Stimulated activated CD4-positive, alpha-beta T cell treated with anti-CD3 and anti-CD28 coated beads, Interleukin-1b, Interleukin-23, amount 100 ng/mL, for 48 hours (primary cell): ENCODE measurements around the gene NPAS2.

Experiments used
- DNase-seq: peaks from one replicate; pipeline ENCODE4 v3.0.0-alpha.2; 2020

Gene NPAS2

GRCh38 chr2:100856732-100857131, 36.8 kb downstream of the NPAS2 start:
- no peak for DNase-seq

DNA sequence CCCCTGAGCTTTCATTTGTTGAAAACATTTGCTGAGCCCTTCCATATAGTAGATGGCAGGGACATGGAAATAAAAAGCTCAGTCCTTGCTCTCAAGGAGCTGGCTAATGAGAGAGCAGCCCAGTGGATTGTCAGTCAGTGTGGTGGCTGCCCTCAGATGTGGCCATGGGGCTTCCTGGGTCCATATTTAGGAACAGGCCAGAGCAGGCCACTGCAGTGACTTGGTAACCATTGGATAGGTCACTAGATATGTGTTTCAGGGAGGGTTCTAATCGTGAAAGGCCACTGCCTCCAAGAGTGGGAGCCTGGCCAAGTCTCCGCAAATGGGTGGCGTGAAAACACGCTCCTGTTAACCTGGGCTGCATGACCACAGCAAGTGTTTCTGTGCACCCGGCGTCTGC, 37.4 kb downstream of the NPAS2 start:
- no peak for DNase-seq

- DNase-seq, result no peak
Observed at GRCh38 chr2:100857915-100858314, 38.0 kb downstream of the NPAS2 start.

DNA sequence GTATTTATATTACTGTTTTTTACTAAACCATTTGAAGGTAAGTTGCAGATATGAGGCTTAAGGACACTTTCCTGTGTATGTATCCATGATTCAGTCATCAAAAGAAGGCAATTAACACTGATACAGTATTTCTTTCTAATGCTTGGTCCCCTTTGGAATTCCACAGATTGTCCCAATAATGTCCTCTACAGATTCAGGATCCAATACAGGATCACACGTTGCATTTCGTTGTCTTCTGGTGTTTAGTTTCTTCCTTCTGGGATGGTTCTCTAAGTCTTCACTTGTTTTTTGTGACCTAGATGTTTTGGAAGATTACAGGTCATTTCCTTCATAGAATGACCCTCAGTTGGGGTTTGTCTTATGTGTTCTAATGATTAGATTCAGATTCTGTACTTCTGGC, 40.0 kb downstream of the NPAS2 start:
- DNase-seq, result no peak

DNA sequence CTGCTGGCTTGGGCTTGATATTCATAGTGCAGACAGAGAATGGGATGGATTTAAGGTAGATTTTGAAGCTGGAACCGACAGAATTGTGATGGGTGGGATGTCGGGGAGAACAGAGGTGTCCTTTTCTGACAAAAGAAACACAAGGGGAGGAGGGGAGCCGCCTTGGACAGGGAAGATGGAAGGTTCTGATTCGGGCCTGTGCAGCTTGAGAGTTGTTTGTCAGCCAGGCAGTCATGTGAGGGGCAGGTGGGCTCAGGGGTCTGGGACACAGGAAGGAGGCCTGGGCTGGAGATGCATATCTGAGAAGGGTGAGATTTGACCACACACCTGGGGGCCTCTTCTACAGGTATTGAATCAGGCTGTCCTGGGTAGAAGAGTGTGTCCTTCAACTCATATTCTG, 41.4 kb downstream of the NPAS2 start:
- no peak for DNase-seq

DNA sequence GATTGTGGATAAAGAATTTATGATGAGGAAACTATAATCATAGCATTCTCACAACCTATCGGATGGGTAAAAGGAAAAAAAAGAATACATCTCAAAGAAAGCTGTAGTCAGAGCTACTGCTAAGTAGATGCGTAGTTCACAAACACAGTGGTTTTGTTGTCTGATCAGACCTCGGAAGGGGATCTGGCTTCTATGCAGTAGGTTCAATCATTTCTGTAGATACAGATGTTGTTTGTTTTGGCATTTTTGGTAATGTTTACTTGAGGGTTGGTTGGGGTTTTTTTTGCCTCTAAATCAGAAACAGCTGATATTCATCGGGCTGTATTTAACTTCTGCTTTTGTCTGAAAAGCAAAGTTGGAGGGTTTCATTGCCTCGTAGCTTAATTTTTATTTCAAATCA, 42.1 kb downstream of the NPAS2 start:
- DNase-seq, result no peak

DNA sequence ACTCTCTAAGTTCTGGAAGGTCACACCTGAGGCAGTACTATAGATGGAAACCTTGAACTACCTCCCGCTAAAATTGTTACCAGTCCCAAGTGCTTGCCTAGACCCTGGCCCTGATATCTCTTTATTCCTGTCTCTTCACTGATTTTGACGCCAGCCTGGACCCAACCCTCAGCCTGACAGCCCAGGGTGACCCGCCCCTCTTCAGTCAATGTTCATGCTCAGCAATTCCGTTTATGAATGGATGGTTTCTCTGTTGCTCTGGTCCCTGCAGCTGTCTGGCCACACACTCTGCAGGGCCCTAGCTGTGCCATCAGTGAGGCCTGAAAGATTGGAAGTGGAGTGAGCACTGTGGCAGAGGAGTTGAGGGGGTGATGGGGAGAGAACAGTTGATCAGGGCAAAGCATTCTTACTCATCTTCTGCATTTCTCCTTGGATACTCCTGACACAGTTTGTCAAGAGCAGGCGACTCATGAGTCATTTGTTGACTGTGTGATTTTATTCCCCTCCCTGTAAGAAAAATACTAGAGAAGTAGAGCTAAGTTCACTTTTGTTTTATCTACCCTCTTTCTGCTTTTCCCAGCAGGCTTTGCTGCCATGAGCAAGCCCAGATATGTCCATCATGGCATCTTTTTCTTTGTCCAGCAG, 46.0 kb downstream of the NPAS2 start:
- DNase-seq, result no peak

DNA sequence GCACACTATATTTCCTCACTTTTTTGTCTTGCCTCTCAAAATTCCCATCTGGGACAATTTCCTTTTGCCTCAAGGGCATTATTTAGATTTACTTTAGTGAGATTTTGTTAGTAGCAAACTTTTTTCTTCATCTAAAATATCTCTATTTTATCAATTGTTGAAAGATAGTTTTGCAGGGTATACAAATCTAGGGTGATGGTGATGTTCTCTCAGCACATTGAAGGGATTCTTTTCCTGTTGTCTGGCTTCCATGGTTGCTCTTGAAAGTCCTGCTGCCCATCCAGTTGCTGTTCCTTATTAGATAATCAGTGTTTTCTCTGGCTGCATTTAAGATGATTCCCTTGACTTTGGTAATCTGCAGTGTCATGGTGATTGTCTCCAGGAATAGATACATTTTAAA, 48.1 kb downstream of the NPAS2 start:
- no peak for DNase-seq

DNA sequence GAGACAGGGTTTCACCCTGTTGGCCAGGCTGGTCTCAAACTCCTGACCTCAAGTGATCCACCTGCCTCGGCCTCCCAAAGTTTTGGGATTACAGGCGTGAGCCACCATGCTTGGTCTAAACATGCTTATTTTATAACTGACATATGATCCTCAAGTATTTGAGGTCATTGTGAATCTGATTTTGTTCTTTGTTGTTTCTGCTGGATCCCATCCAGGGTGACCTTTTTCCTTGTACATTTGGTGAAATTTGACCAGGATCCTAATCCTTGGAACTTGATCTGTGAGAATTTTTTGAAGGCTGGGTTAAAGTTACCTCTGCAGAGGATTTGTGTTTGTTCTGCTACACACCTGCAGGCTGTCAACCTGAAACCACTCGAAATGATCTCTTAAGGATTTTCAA, 49.2 kb downstream of the NPAS2 start:
- DNase-seq, result no peak

DNA sequence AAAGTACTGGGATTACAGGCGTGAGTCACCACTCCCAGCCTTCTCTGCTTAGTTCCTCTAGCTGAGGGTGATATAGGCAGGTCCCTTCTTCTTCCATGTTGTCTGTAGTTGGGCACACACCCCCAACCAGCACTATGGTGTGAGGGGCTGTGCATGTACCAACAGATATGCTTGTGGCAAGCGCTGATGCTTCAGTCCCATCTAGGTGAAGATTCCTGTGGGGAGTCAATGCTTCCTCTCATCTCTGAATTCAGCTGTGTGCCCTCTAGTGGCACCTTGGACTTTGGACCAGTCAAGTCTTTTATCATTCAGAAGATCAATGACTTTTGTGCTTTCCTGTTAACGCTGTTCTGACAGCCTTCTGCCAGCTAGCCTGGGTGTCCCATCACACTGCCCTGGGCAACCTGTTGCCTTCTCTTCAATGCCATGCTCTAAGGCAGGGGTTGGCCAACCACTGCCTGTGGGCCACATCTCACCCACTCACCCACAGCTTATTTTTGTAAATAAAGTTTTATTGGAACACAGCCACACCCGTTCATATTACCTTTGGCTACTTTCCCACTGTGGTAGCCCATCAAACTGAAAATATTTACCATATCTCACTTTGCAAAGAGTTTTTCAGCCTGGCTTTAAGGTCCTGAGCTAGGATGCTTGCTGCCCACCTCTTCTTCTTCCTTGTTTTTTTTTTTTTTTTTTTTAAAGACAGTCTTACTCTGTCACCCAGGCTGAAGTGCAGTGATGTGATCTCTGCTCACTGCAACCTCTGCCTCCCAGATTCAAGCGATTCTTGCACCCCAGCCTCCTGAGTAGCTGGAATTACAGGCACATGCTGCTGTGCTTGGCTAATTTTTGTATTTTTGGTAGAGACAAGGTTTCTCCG, 51.0 kb downstream of the NPAS2 start:
- no peak for DNase-seq

DNA sequence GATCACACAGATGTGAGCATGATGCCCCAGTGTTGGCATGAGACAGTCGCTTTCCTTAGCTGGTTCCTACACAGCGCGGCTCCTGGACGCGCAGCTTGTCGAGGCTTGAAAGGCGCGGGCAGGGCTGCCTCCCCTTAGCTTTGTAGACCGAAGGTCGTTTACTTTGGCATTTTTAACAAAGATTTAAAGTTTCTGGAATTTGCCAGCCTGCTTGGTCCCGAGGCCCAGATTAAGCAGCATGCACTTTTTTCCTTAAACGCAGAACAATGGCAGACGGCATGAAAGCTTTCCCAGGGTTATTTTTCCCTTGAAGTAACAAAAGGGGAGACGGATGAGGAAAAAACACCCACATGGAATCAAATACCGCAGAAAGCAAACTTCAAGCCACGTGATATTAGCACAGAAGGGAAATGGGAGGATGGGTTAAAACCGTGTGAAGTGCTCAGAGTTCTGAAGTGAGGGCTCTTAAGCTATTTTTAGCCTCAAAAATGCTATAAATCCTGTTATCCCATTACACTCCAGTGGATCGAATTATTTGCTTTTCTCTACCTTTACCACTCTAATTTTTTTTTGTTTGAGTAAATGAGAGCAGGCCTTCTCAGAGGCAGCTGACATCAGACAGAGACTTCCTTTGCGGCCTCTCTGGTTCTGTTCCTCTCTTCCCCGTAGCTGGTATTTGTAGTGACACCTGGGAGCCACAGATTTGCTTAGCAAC, 55.7 kb downstream of the NPAS2 start:
- no peak for DNase-seq

- DNase-seq, result peak; percentile 25
Observed at GRCh38 chr2:100876231-100876860, 56.4 kb downstream of the NPAS2 start.

DNA sequence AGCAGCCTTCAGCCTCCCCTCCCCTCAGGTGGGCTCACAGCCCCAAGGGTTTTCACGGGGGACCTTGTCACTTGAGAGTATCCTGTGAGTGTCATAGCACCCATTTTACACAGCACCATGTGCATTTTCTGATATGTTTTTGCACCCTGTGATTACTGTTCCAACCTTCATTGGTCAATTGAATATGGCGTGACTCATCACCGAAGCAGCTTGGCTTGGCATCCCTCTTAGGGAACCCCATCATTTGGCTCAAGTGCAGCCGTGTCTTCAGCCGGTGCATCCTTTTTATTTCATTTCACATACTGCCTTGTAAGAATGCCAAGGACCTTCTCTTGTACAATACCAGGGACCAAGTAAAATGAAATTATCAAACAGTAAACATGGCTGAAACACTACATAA, 57.6 kb downstream of the NPAS2 start:
- DNase-seq, result no peak

DNA sequence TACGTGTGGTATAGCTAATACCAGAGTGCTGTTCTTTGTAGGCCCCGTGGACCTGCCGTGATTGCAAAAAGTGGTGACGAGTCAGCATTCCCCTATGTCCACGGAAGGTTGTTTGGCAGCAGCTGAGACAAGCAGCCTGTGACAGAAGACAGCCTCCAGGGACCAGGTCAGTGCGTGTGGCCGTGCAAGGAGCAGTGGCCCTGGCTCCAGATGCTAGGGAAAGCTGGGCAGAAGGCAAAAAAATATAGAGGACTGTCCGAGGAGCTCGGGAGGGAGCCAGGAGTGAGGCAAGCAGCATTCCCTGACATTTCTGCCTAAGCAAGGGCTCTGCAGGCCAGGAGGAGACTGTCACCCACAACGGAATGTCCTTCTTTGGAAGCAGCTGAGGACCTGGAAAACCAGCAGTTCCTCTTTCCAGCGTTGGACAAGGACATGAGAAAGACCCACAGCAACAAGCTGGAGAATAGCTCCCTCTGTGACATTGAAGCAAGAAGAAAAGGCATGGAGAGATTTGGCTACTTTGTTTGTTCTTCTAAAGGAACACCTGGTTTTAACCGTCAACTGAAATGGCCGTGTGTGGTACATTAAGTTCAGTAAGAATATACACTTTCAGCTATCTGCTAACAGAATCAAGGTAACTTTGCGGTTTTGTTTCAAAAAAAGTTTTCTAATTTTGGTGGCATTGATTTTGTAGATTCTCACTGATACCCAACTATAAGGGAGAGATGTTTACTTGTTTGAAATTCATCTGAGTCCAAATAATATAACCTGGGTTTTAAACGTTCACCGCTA, 58.3 kb downstream of the NPAS2 start:
- no peak for DNase-seq

GRCh38 chr2:100879296-100879695, 59.4 kb downstream of the NPAS2 start:
- DNase-seq, result no peak

DNA sequence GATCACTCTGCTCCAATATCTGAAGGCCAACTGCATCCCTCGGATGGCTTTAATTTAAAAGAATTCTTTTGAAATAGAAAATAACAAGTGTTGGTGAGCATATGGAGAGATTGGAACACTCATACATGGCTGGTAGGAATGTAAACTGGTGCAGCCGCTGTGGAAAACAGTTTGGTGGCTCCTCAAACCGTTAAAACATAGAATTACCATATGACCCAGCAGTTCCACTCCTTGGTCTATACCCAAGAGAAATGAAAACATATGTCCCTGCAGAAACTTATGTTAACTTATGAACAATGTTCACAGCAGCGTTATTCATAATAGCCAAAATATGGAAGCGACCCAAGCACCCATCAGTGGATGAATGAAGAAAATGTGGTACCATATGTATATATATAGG, 60.1 kb downstream of the NPAS2 start:
- DNase-seq, result no peak

- no peak for DNase-seq
Observed at GRCh38 chr2:100880730-100881129, 60.8 kb downstream of the NPAS2 start.

DNA sequence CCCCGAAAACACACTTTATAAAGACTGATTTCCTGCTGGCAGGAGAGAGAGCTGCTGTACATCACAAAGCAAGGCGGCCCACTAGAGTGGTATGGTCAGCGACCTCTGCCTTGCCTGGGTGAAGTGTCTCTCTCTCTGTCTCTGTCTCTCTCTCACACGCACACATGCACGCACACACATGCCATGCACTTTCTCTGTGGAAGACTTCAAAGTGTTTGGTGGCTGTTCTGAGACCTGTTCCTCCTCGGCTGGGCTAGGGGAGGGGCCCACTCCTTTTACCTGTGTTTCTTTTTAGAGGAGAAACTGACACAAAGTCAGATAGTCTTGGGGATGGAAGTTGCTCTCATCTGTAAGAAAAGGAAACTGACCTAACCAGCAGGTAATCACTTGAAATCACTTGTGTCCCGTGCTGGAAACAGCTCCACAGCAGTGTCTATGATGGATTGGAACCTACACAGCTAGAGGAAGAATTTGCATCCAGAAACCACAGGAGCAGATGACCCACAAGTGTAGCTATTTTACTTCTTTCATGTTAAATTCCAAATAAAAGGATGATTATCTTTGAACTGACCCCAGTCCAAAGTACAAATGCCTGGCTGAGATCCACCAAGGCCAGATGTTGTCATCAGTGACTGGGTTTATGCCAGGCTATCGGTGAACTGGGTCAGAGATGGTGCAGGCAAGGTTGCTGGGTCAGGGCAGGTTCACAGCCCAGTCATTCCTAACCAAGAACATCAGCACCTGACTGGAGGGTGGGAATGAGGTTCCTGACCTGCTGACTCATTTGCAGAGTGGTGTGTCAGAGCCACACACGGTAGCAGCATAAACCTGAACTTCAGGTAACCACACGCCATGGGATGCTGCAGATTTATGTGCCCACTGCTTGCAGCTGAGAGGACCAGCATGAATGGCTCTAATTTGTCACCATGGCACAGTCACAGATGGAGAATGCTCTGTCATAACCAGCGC, 63.0 kb downstream of the NPAS2 start:
- DNase-seq, result peak; percentile 33

- no peak for DNase-seq
Observed at GRCh38 chr2:100884145-100884621, 64.2 kb downstream of the NPAS2 start.

DNA sequence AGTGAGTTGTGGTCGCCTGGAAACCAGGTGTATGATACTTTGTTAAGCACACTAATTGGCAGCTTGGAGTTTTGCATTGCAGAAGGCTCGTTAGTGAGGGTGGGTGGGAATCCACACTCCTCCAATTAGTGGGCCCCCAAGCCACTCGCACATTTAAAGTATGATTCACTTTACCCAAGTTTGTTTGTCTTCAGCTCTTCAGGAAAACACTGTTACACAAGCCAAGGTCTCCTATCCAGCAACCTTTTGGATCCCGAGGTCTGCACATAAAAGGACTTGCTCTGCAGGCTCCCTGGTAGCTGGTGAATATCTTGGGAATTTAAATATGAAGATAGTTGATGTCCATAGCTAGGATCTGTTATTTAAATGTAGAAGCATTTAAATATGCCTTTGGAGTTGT, 66.1 kb downstream of the NPAS2 start:
- DNase-seq, result no peak

GRCh38 chr2:100887039-100887578, 67.2 kb downstream of the NPAS2 start:
- no peak for DNase-seq
